Activated B cell treated with CpG ODN at 0.5 μM for 24 hours (primary cell): ENCODE data around the gene ZBTB34. TPM values are rescaled to one million over a fixed set of nuclear protein-coding genes. Genes with fewer than 3 reads are reported as not detected.

Experiments used
- ATAC-seq: fragments of 200-7000 bp; cut with Tn5 transposase; one replicate; pipeline ENCODE4 v1.10.0; 2021; ENCODE audit warnings: low read depth, mild to moderate bottlenecking, moderate library complexity
- CTCF ChIA-PET: fragments of 350-600 bp; sonication (Branson Sonifier 250); formaldehyde crosslinking; loops from one replicate; lab custom pipeline; 2021; ENCODE audit warnings: antibody characterized with exemption; lab: Charles Lee
- POLR2A ChIA-PET: fragments of 350-600 bp; sonication (Branson Sonifier 250); formaldehyde crosslinking; loops from one replicate; lab custom pipeline; 2021; ENCODE audit warnings: antibody characterized with exemption; lab: Charles Lee
- DNase-seq: peaks from one replicate; pipeline ENCODE4 v3.0.0; 2022
- H3K27ac Mint-ChIP-seq: one replicate; pipeline ENCODE4 v1.8.0; 2020; ENCODE audit warnings: mixed read lengths
- H3K27me3 Mint-ChIP-seq: one replicate; pipeline ENCODE4 v1.8.0; 2021; ENCODE audit warnings: mixed read lengths
- H3K36me3 Mint-ChIP-seq: one replicate; pipeline ENCODE4 v1.8.0; 2021; ENCODE audit warnings: low read depth, mixed read lengths
- H3K4me1 Mint-ChIP-seq: one replicate; pipeline ENCODE4 v1.8.0; 2021; ENCODE audit warnings: mixed read lengths
- H3K4me3 Mint-ChIP-seq: one replicate; pipeline ENCODE4 v1.8.0; 2020; ENCODE audit warnings: mild to moderate bottlenecking, mixed read lengths
- H3K9me3 Mint-ChIP-seq: one replicate; pipeline ENCODE4 v1.8.0; 2020; ENCODE audit warnings: mixed read lengths
- intact Hi-C: fragments of 100-400 bp; cut with micrococcal nuclease; formaldehyde crosslinking; loops from one replicate; pipeline ENCODE4 v1.15.1; 2024
- total RNA-seq: library from RNA; stranded (reverse); gene quantifications from 2 replicates; pipeline ENCODE4 v1.2.3, GENCODE V29; 2022
- TF ChIP-seq, protein P1 (sequence below): fragments of 200-600 bp; IDR thresholded peaks from one replicate; pipeline ENCODE4 v1.8.0; 2022; ENCODE audit warnings: antibody characterized with exemption, mild to moderate bottlenecking

ZBTB34 gene
- total RNA-seq, 1 donor from 2014 or later, result 8.9 TPM

DNA sequence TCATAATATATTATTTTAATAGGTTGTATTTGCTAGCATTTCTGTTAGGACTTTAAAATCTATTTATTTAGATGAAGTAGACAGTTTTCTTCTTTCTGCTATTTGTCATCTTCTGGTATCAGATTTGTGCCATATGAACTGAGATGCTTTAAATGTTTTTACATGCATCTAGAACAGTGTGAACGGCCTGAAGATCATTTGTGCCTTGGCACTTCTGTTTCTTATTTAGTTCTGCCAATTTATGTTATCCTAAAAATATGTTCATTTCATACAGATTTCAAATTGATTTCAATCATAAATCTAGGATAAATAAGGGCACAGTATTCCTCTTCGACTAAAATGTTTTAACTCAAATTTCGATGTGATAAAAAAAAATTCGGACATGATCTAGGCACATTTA is 16.1 kb downstream of the ZBTB34 start:
- H3K27ac Mint-ChIP-seq, result no peak overlapping the region

DNA sequence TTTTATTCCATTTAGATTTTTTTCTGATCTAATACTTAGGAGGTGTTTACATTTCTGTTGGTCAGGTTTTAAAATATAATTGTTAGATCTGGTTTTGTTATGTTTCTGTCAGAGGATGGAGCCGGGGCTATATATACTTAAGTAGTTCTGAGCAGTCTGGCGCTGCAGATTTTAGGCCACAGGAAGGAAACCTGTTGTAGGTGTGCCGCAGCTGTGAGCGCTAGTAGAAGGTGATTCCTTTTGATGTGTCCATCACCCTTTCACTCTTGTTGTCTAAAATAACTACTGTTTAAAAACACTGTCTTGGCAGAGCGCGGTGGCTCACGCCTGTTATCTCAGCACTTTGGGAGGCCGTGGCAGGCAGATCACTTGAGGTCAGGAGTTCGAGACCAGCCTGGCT is 17.0 kb downstream of the ZBTB34 start:
- peaks cover 37% of the 10 kb centered on the region for H3K36me3 Mint-ChIP-seq
- DNase-seq, result no peak

More for the DNA sequence above, 16.1 kb downstream of the ZBTB34 start:
- ChIA-PET CTCF (no interaction called here), POLR2A (no interaction called here)
- TF ChIP-seq, protein P1, sequence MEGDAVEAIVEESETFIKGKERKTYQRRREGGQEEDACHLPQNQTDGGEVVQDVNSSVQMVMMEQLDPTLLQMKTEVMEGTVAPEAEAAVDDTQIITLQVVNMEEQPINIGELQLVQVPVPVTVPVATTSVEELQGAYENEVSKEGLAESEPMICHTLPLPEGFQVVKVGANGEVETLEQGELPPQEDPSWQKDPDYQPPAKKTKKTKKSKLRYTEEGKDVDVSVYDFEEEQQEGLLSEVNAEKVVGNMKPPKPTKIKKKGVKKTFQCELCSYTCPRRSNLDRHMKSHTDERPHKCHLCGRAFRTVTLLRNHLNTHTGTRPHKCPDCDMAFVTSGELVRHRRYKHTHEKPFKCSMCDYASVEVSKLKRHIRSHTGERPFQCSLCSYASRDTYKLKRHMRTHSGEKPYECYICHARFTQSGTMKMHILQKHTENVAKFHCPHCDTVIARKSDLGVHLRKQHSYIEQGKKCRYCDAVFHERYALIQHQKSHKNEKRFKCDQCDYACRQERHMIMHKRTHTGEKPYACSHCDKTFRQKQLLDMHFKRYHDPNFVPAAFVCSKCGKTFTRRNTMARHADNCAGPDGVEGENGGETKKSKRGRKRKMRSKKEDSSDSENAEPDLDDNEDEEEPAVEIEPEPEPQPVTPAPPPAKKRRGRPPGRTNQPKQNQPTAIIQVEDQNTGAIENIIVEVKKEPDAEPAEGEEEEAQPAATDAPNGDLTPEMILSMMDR, result no peak
- DNase-seq (no peak), ATAC-seq (no peak)
- H3K9me3 Mint-ChIP-seq, result no peaks in the 10 kb centered on the region
- peaks cover 30% of the 10 kb centered on the region for H3K36me3 Mint-ChIP-seq
- no peak overlapping the region for H3K4me3 Mint-ChIP-seq
- H3K4me1 Mint-ChIP-seq, result peaks cover 17% of the 10 kb centered on the region
- intact Hi-C loops, result no loop called here
- no peaks in the 10 kb centered on the region for H3K27me3 Mint-ChIP-seq

GRCh38 chr9:126879288-126879687 is 18.8 kb downstream of the ZBTB34 start:
- intact Hi-C loops, result no loop called here
- TF ChIP-seq, protein P1, result no peak
- H3K27me3 Mint-ChIP-seq, result no peaks in the 10 kb centered on the region
- POLR2A ChIA-PET, result no interaction called here
- CTCF ChIA-PET, result no interaction called here
- H3K4me1 Mint-ChIP-seq, result peaks cover 8% of the 10 kb centered on the region
- H3K36me3 Mint-ChIP-seq, result peaks cover 43% of the 10 kb centered on the region
- DNase-seq, result no peak
- no peaks in the 10 kb centered on the region for H3K9me3 Mint-ChIP-seq
- no peak overlapping the region for H3K4me3 Mint-ChIP-seq
- no peak for ATAC-seq
- H3K27ac Mint-ChIP-seq, result no peak overlapping the region

More for the DNA sequence above, 17.0 kb downstream of the ZBTB34 start:
- Mint-ChIP-seq H3K27me3 (no peaks in the 10 kb centered on the region), H3K9me3 (no peaks in the 10 kb centered on the region), H3K27ac (no peak overlapping the region), H3K4me1 (peaks cover 14% of the 10 kb centered on the region), H3K4me3 (no peak overlapping the region)
- intact Hi-C loops, result no loop called here
- POLR2A ChIA-PET, result no interaction called here
- no peak for ATAC-seq
- TF ChIP-seq, protein P1, result no peak
- CTCF ChIA-PET, result no interaction called here

DNA sequence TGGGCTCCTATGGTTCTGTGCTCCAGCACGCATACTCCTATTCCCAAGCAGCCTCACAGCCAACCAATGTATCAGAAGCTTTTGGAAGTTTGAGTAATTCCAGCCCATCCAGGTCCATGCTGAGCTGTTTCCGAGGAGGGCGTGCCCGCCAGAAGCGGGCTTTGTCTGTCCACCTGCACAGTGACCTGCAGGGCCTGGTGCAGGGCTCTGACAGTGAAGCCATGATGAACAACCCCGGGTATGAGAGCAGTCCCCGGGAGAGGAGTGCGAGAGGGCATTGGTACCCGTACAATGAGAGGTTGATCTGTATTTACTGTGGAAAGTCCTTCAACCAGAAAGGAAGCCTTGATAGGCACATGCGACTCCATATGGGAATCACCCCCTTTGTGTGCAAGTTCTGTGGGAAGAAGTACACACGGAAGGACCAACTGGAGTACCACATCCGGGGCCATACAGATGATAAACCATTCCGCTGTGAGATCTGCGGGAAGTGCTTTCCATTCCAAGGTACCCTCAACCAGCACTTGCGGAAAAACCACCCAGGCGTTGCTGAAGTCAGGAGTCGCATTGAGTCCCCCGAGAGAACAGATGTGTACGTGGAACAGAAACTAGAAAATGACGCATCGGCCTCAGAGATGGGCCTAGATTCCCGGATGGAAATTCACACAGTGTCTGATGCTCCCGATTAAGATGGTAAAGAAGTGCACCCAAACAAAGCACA is 19.9 kb downstream of the ZBTB34 start:
- POLR2A ChIA-PET, result no interaction called here
- H3K27me3 Mint-ChIP-seq, result no peaks in the 10 kb centered on the region
- DNase-seq, result no peak
- CTCF ChIA-PET, result no interaction called here
- no peaks in the 10 kb centered on the region for H3K9me3 Mint-ChIP-seq
- no peak overlapping the region for H3K4me3 Mint-ChIP-seq
- TF ChIP-seq, protein P1, result no peak
- H3K36me3 Mint-ChIP-seq, result peaks cover 43% of the 10 kb centered on the region
- no peak overlapping the region for H3K27ac Mint-ChIP-seq
- intact Hi-C loops, result no loop called here
- peaks cover 8% of the 10 kb centered on the region for H3K4me1 Mint-ChIP-seq
- no peak for ATAC-seq

- CTCF ChIA-PET, result no interaction called here
Measured at GRCh38 chr9:126880947-126881332, 20.5 kb downstream of the ZBTB34 start.

More at GRCh38 chr9:126880947-126881332, 20.5 kb downstream of the ZBTB34 start:
- no peak for DNase-seq
- POLR2A ChIA-PET, result no interaction called here
- Mint-ChIP-seq H3K4me1 (peaks cover 8% of the 10 kb centered on the region), H3K27me3 (no peaks in the 10 kb centered on the region), H3K36me3 (peaks cover 46% of the 10 kb centered on the region), H3K27ac (no peak overlapping the region), H3K4me3 (no peak overlapping the region), H3K9me3 (no peaks in the 10 kb centered on the region)
- intact Hi-C loops, result no loop called here
- ATAC-seq, result no peak
- TF ChIP-seq, protein P1, result no peak
